AG09319 (cell line): Measurements from ENCODE around the gene AP2S1.
"Not testable (repeated sequence)": the region's sequence is repeated elsewhere in the genome, so short reads cannot be mapped to it uniquely, and the experiment has no call there.

Experiments
- DNase-seq: peaks from one replicate; pipeline ENCODE4 v3.0.0-alpha.2; 2010; ENCODE audit warnings: low read depth; ENCODE audit errors: extremely low read depth
- TF ChIP-seq, protein P1 (sequence below): IDR thresholded peaks from 2 replicates; pipeline ENCODE4 v1.5.1; 2011; ENCODE audit warnings: low read depth, mild to moderate bottlenecking, inconsistent platforms, low read length, moderate library complexity

Gene AP2S1

DNA sequence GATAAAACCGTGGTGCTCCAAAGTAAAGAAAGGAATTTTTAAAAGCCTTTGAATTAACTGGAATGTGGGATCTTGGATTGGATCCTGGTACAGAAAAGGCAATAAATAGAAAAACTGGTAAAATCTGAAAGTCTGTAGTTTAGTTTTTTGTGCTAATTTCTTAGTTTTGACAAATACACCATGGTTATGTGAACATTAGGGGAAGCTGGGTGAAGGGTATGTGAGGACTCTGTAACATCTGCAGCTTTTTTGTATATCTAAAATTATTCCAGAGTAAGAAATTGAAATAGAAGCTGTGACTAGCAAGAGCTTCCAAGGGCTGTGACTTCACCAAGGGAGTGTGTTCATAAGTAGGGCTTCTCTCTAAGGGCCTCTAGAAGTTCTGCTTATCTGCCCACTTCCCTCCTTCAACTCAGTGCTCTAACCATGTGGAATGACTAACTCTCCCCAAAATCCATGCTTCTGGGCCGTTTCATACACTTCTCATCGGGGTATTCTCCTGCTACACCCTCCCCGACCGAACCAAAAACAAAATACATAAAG, 36.7 kb upstream of the AP2S1 start:
- TF ChIP-seq, protein P1, sequence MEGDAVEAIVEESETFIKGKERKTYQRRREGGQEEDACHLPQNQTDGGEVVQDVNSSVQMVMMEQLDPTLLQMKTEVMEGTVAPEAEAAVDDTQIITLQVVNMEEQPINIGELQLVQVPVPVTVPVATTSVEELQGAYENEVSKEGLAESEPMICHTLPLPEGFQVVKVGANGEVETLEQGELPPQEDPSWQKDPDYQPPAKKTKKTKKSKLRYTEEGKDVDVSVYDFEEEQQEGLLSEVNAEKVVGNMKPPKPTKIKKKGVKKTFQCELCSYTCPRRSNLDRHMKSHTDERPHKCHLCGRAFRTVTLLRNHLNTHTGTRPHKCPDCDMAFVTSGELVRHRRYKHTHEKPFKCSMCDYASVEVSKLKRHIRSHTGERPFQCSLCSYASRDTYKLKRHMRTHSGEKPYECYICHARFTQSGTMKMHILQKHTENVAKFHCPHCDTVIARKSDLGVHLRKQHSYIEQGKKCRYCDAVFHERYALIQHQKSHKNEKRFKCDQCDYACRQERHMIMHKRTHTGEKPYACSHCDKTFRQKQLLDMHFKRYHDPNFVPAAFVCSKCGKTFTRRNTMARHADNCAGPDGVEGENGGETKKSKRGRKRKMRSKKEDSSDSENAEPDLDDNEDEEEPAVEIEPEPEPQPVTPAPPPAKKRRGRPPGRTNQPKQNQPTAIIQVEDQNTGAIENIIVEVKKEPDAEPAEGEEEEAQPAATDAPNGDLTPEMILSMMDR: no peak
- no peak for DNase-seq

DNA sequence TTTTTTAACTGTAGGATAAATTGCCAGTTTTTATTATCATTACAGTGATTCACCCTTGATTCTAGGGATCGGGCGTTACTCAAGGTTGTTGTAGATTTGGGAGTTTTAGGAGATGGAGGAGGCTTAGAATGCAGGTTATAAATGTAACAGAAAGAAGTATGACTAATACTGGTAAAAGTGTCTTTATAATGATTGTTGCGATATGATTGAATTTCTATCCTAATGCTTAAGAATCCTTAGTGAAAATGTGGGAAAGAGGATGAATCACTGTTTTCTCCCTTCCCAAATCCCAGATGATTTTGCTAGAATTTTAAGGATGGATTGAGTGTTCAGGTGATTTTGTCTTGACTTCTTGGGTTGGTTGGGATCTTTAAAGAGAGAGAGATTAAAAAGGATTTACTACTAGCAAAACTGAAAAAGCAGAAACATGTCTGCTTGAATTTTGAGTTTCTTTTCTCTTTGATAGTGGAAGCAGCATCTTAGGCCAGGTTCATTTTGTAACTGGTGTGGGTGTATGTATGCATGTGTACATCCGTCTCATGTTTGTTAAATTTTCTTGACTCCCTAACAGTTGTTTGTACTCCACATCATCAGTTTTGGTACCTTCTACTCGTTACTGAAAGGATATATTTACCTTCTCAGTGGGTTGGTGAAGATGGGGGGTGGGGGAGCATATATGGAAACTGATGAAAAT, 36.0 kb upstream of the AP2S1 start:
- TF ChIP-seq, protein P1: no peak
- no peak for DNase-seq

DNA sequence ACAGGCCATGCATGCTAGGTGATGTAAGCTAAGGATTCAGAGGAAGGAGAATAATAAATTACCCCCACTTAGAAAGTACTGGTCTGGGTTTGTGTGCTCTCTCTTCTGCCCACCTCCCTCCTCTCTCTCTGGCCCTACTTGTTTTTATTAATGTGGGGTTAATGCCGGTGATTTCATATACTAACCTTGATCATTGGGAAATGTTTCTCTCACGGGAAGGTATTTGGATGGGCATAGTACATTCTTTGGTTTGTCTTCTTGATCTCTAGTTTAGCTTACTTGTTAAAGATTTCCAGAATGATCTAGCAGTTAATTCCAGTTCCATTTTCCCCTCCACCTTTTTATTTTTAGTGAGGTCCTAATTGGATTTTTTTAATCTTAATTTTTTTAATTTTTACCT, 34.8 kb upstream of the AP2S1 start:
- DNase-seq: no peak
- TF ChIP-seq, protein P1: no peak

DNA sequence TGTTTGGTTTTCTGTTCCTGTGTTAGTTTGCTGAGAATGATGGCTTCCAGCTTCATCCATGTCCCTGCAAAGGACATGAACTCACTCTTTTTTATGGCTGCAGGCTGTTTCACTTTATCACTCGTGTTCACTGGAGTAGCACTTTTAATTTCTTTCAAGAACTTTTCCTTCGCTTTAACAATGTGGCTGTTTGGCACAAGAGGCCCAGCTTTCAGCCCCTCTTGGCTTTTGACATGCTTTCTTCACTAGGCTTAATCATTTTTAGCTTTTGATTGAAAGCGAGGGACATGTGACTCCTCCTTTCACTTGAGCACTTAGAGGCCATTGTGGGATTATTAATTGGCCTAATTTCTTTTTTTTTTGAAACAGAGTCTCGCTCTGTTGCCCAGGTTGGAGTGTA, 32.1 kb upstream of the AP2S1 start:
- DNase-seq: not testable (repeated sequence)

DNA sequence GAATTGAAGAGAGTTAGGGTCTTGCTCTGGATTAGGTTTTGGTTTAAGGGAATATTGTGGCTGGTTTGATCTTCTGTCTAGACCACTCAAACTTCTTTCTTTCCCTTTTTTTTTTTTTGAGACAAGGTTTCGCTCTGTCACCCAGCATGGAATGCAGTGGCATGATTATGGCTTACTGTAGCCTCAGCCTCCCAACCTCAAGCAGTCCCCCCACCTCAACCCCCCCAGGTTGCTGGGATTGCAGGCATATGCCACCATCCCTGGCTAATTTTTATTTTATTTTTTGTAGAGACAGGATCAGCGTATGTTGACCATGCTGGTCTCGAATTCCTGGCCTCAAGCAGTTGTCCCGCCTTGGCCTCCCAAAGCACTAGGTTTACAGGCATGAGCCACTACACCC, 31.4 kb upstream of the AP2S1 start:
- TF ChIP-seq, protein P1: no peak
- DNase-seq: no peak

DNA sequence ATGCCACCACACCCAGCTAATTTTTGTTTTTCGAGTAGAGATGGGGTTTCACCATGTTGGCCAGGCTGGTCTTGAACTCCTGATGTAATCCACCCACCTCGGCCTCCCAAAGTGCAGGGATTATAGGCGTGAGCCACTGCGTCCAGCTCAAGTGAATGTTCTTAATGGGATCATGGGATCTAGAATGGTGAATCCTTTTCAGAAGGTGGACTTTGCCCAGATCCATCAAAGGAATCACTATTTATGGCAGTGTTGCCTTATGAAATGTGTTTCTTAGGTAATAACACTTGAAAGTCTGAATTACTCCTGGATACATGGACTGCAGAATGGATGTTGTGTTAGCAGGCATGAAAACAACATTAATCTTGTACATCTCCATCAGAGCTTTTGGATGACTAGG, 30.4 kb upstream of the AP2S1 start:
- no peak for DNase-seq
- TF ChIP-seq, protein P1: no peak

DNA sequence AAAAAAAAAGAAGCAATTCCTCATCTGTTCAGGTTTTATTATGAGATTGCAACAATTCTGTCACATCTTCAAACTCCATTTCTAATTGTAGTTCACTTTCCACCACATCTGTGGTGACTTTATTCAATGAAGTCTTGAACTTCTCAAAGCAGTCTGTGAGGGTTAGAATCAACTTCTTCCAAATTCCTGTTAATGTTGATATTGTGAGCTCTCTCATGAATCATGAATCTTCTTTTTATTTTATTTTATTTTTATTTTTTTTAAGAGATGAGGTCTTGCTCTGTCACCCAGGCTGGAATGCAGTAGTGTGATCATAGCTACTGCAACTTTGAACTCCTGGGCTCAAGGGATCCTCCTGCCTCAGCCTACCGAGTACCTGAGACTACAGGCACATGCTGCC, 29.8 kb upstream of the AP2S1 start:
- TF ChIP-seq, protein P1: no peak
- no peak for DNase-seq

DNA sequence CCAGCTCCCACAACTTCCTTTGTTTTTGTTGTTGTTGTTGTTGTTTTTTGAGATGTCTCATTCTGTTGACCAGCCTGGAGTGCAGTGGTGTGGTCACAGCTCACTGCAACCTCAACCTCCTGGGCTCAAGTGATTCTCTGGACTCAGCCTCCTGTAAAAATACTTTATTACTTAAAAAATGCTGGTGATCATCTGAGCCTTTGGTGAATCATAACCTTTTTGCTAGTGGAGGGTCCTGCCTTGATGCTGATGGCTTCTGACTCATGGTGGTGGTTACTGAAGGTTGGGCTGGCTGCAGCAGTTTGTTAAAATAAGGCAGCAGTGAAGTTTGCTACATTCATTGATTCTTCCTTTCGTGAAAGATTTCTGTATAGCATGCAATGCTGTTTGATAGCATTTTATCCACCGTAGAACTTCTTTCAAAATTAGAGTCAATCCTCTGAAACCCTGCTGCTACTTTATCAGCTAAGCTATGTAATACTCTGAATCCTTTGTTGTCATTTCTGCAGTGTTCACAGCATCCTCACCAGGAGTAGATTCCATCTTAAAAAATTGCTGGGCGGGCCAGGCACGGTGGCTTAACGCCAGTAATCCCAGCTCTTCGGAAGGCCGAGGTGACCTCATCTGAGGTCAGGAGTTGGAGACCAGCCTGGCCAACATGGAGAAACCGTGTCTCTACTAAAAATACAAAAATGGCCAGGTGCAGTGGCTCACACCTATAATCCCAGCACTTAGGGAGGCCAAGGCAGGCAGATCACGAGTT, 28.1 kb upstream of the AP2S1 start:
- no peak for DNase-seq
- TF ChIP-seq, protein P1: no peak
